T-helper 2 cell treated with Interferon-gamma antibody and Interleukin-4, amounts not matched to agents 5 μg/mL and 100 μg/mL, for 36 hours (primary cell): ENCODE measurements around the gene METTL13.

Experiments used
- DNase-seq: peaks from one replicate; pipeline ENCODE4 v3.0.0; 2021; ENCODE audit warnings: low spot score
- H3K27ac Mint-ChIP-seq: one replicate; pipeline ENCODE4 v1.8.0; 2021; ENCODE audit warnings: mild to moderate bottlenecking, mixed read lengths
- H3K27me3 Mint-ChIP-seq: one replicate; pipeline ENCODE4 v1.8.0; 2021; ENCODE audit warnings: low read depth, mixed read lengths
- H3K36me3 Mint-ChIP-seq: one replicate; pipeline ENCODE4 v1.8.0; 2021; ENCODE audit warnings: low read depth, mixed read lengths
- H3K4me1 Mint-ChIP-seq: one replicate; pipeline ENCODE4 v1.8.0; 2021; ENCODE audit warnings: low read depth, mixed read lengths
- H3K4me3 Mint-ChIP-seq: one replicate; pipeline ENCODE4 v1.8.0; 2022; ENCODE audit warnings: mild to moderate bottlenecking, moderate library complexity, mixed read lengths
- H3K9me3 Mint-ChIP-seq: one replicate; pipeline ENCODE4 v1.8.0; 2021; ENCODE audit warnings: mixed read lengths

METTL13 gene

DNA sequence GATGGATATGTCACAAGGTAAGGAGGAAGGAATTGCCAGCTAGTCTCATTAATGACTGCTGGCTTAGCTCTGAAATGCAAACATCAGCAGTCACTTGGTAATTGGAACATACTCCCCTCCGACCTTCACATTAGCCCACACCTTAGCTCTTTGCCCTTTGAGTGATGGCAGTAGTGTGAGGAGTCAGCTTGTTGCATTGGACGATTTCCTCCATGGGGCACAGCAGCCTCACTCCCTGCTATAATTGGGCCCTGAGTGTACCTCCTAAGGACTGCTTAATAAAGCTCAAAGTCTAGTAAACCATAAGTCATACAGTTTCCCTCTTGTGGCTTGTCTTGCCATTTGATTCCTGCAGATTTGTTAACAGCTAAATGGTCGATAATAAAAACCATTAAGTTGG lies 19.4 kb downstream of the METTL13 start:
- DNase-seq: no peak
- H3K4me1 Mint-ChIP-seq: peaks cover 6% of the 10 kb centered on the region
- H3K4me3 Mint-ChIP-seq: no peak overlapping the region
- no peaks in the 10 kb centered on the region for H3K27me3 Mint-ChIP-seq
- H3K9me3 Mint-ChIP-seq: no peaks in the 10 kb centered on the region
- peaks cover 27% of the 10 kb centered on the region for H3K36me3 Mint-ChIP-seq
- peak overlapping the region; percentile 23 for H3K27ac Mint-ChIP-seq

DNA sequence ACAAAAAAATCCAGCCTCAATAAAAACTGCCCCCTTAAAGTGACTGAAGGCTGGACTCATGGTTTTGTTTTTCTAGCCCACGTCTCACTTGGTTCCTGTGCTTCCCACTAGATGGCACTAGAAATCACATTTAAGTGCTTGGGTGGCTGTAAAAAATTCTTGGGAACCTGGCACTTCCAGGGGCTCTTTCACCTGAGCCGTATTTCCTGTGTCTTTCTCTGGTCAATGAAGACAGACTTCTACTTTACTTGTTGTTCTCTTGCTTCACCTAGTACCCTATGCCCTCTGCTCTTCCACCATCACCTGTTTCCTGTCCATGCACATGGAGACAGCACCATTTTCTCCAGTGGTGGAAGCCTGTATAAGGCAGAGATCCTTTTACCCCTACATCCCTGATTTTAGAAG lies 20.0 kb downstream of the METTL13 start:
- peaks cover 6% of the 10 kb centered on the region for H3K4me1 Mint-ChIP-seq
- peaks cover 21% of the 10 kb centered on the region for H3K36me3 Mint-ChIP-seq
- no peak for DNase-seq

DNA sequence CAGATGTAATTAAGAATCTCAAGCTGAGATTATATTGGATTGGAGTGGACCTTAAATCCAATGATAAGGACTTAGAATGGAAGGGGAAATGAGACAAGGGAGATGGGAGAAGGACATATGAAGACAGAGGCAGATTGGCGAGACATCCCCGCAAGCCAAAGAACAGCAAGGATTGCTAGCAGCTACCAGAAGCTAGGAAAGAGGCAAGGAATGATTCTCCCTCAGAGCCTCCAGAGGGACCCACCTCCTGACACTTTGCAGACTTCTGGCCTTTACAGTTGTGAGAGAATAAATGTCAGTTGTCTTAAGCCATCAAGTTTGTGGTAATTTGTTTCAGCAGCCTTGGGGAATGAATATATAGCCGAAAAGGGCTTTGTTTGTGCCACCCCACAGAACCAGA lies 20.7 kb downstream of the METTL13 start:
- Mint-ChIP-seq H3K4me3 (no peak overlapping the region), H3K27ac (no peak overlapping the region), H3K9me3 (no peaks in the 10 kb centered on the region), H3K4me1 (peaks cover 8% of the 10 kb centered on the region), H3K27me3 (no peaks in the 10 kb centered on the region), H3K36me3 (peaks cover 13% of the 10 kb centered on the region)
- DNase-seq: no peak

More for the DNA sequence above, 20.0 kb downstream of the METTL13 start:
- no peaks in the 10 kb centered on the region for H3K27me3 Mint-ChIP-seq
- no peak overlapping the region for H3K4me3 Mint-ChIP-seq
- H3K9me3 Mint-ChIP-seq: no peaks in the 10 kb centered on the region
- no peak overlapping the region for H3K27ac Mint-ChIP-seq

DNA sequence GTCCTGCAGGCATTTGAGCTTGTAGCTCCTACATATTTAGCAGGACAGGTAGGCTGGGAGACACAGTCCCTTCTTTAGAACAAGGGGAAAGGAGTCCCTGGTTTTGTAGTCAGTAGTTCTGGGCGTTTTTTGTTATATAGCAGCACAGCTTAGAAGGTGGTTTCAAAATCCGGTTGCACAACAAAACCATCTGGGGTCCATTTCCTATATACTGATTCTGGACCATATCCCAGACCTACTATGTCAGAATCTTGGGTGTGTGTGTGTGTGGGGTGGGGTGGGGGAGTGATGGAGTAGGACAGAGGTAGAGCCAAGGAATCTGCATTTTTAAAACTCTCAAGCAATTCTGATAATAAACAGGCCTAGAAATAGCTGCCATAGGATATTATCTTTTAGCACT lies 21.6 kb downstream of the METTL13 start:
- peaks cover 8% of the 10 kb centered on the region for H3K4me1 Mint-ChIP-seq

DNA sequence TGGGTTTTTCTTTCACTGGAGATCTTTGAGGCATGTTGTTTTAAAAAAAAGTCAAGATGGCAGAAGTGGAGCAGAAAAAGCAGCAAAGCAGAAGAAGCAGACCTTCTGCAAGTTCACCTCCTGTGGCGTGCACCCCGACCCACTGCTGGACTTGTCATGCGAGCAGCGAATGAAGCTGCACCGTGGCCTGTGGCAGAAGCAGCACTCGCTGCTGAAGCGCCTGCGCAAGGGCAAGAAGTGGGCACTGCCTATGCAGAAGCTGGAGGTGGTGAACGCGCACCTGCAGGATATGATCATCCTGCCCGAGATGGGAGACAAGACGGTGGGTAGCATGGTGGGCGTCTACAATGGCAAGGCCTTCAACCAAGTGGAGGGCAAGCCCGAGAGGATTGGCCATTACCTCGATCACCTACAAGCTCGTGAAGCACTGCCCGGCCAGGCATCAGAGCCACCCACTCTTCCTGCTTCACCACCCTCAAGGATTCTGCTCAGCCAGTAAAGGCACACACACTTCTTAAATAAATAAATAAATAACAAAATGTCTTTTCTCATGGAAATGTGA lies 22.1 kb downstream of the METTL13 start:
- no peak overlapping the region for H3K4me3 Mint-ChIP-seq
- peaks cover 8% of the 10 kb centered on the region for H3K4me1 Mint-ChIP-seq
- H3K9me3 Mint-ChIP-seq: no peaks in the 10 kb centered on the region
- no peak for DNase-seq
- H3K36me3 Mint-ChIP-seq: peaks cover 4% of the 10 kb centered on the region
- no peaks in the 10 kb centered on the region for H3K27me3 Mint-ChIP-seq
- no peak overlapping the region for H3K27ac Mint-ChIP-seq

More for the DNA sequence above, 21.6 kb downstream of the METTL13 start:
- no peak for DNase-seq
- Mint-ChIP-seq H3K27me3 (no peaks in the 10 kb centered on the region), H3K4me3 (no peak overlapping the region), H3K27ac (no peak overlapping the region), H3K36me3 (peaks cover 6% of the 10 kb centered on the region), H3K9me3 (no peaks in the 10 kb centered on the region)

DNA sequence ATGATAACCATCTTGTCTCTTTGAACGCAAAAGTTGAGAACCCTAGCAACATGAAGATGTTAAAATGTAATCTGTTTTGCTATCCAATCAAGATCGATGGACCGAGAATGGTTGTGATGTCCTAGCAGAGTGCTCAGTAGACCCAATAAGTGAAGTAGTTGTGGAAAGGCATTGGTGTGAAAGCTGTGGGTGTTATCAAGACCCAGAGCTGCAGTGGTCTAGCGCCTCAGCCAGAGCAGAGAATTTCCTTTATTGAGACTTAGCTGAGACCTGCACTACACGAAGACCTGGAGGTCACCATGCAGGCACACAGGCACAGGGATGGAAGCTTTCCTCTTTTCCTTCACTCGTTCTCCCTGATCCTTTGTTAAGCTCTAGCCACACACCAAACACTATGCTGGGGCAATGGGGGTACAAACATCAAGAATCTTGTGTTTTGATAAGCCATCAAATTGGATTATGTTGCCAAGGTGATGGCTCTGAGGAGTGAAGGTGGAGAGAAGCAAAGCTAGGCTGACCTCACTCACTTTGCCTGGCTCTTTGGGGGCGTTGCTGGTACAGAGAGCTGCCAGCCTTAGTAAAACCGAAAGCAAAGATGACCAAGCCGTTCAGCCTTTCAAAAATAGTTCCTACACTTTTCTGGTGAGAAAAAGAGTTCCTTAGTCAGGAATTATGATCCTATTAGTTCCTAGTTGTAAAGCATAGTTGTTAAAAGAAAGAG lies 24.1 kb downstream of the METTL13 start:
- Mint-ChIP-seq H3K36me3 (peaks cover 2% of the 10 kb centered on the region), H3K9me3 (no peaks in the 10 kb centered on the region), H3K27ac (no peak overlapping the region), H3K4me1 (peaks cover 8% of the 10 kb centered on the region), H3K27me3 (no peaks in the 10 kb centered on the region), H3K4me3 (peak overlapping the region; percentile 32)
- DNase-seq: no peak

DNA sequence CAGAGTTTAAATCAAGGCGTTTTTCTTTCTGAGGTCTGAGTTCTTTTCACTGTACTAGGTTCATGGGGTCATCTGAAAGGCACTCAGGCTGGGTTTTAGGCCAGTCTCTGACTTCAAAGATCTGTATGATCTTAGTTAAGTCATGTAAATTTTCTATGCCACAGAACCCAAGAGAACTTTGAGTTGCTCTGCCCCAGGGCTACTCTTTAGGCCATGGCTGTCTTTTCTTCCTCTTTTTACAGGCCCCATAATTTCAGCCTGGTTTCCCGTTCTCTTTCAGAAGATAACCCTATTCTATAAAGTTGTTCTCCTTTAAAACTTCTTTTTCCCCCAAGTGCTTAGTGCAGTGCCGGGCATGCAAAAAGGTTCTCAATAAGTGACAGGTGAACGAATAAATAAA lies 26.1 kb downstream of the METTL13 start:
- no peak for DNase-seq
- H3K4me3 Mint-ChIP-seq: no peak overlapping the region
- H3K9me3 Mint-ChIP-seq: no peaks in the 10 kb centered on the region
- no peak overlapping the region for H3K27ac Mint-ChIP-seq
- H3K27me3 Mint-ChIP-seq: no peaks in the 10 kb centered on the region
- no peaks in the 10 kb centered on the region for H3K36me3 Mint-ChIP-seq
- H3K4me1 Mint-ChIP-seq: peaks cover 8% of the 10 kb centered on the region

DNA sequence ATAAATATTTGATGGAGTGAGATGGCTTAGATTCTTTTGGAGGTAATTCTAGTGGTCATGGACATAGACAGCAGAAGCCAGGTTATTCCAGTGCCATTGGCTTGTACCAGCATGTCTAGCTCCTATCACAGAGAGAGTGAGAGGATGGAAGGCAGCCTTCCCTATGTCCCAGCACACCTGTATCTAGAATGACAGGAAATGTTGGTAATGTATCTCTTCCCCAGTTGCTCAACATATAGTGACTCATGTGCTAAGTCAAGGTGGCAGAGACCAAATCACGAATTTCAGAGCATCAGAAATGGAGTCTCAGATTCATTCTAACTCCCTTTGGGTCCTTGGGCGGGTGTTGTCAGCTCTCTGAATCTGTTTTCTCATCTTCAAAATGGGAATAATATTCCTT lies 28.4 kb downstream of the METTL13 start:
- no peaks in the 10 kb centered on the region for H3K36me3 Mint-ChIP-seq
- H3K9me3 Mint-ChIP-seq: no peaks in the 10 kb centered on the region
- peaks cover 8% of the 10 kb centered on the region for H3K4me1 Mint-ChIP-seq
- H3K27ac Mint-ChIP-seq: no peak overlapping the region
- DNase-seq: no peak
- H3K27me3 Mint-ChIP-seq: no peaks in the 10 kb centered on the region
- H3K4me3 Mint-ChIP-seq: no peak overlapping the region

DNA sequence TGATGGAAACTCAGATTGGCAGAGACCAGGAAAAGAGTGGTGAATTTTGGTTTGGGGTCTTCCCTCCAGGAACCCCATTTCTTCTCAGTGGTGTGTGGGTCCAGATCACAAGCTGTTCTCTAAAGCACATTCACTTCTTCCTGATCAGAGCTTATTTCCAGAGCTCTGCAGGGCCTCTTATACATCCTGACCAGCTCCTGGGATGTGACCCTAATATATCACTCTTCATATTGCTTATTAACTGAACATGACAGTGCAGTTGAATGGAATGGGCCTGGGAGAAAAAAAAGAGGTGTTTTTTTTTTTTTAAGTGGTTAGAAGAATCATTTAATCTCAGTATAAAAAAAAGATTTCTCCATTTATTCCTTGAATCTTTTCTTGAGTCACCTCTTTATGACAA lies 30.2 kb downstream of the METTL13 start:
- H3K27ac Mint-ChIP-seq: no peak overlapping the region
- H3K4me1 Mint-ChIP-seq: peaks cover under 1% of the 10 kb centered on the region
- no peak overlapping the region for H3K4me3 Mint-ChIP-seq
- no peaks in the 10 kb centered on the region for H3K27me3 Mint-ChIP-seq
- no peaks in the 10 kb centered on the region for H3K9me3 Mint-ChIP-seq
- H3K36me3 Mint-ChIP-seq: no peaks in the 10 kb centered on the region
- no peak for DNase-seq

DNA sequence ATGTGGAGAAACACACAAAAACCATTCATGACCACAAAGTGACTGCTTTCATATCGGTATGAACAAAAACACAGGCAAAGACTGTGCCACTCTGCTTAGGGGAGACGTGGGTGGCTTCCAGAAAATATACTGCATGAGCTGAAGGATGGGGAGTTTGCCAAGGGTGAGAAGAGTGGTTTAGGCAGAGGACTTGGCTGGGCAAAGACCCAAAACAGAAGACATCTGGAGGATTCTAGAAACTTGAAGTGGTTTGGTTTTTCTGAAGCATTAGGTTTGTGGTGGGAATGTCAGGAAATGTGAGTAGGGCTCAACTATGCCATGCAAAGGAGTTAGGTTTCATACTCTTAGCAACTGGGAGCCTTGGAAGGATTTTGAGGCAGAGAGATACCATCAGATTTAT lies 33.2 kb downstream of the METTL13 start:
- H3K9me3 Mint-ChIP-seq: no peaks in the 10 kb centered on the region
- no peak overlapping the region for H3K27ac Mint-ChIP-seq
- DNase-seq: no peak

DNA sequence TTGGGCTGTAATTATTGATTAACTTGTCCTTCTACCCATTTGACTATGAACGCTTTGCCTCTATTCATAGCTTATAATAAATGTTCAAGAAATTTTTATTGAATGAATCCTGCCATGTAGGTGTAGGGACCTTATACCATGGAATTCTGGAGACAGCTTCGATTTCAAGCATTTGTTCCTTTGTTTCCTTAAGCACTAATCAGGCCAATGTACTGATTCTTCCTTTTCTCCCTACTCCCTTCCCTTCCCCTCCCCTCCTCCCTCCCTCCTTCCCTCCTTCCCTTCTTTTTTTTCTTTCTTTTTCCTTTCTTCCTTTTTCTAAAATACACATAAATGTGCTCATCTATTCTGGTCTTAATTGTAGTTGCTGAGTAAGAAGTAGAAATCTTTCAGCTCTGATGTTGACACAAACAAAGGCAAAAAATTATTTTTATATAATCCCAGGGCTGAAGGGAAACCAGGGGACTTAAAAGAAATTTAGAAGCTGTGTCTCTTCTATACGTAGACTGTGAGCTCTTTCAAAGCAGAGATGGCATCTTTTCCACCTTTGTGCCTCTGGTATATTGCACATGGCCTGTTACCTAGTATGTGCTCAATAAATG lies 34.9 kb downstream of the METTL13 start:
- H3K27me3 Mint-ChIP-seq: no peaks in the 10 kb centered on the region
- no peaks in the 10 kb centered on the region for H3K36me3 Mint-ChIP-seq
- H3K9me3 Mint-ChIP-seq: no peaks in the 10 kb centered on the region
- peaks cover 11% of the 10 kb centered on the region for H3K4me1 Mint-ChIP-seq
- H3K27ac Mint-ChIP-seq: no peak overlapping the region
- no peak for DNase-seq
- no peak overlapping the region for H3K4me3 Mint-ChIP-seq

More for the DNA sequence above, 33.2 kb downstream of the METTL13 start:
- H3K36me3 Mint-ChIP-seq: no peaks in the 10 kb centered on the region
- H3K4me1 Mint-ChIP-seq: peaks cover 11% of the 10 kb centered on the region
- no peaks in the 10 kb centered on the region for H3K27me3 Mint-ChIP-seq
- H3K4me3 Mint-ChIP-seq: no peak overlapping the region

DNA sequence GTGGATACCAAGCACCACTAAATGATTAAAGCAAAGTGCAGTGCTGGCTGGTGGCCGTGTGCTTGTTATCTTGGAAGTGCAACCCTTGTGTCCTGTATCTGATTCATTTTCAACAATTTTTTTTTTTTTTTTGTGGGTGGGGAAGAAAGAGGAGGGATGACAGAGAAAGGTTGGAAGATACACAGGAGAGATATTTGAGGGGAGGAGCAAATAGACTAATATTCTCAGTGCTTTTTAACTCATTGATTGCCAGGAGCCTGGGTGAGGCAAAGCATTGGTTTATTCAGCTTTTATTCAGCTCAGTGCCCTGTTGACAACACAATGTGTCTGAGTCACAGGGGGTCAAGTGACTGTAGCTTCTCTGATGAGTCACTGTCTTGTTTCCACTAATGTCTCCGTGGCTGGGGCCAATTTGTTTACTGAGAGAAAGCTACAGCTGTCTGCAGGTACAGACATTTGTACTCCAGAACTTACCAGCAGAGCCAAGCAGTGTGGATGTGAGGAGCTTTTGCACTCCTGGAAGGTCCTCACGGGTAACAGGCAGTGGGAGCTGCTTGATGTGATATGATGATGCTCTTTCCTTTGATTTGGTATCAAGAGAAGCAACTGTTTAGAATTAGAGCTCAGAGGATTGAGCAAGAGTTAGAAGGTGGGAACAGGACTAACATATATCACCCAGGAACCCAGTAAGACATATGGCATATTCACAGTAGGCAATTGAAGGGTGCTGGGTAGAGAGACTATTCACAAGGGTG lies 36.2 kb downstream of the METTL13 start:
- Mint-ChIP-seq H3K36me3 (no peaks in the 10 kb centered on the region), H3K27ac (no peak overlapping the region), H3K4me3 (peak overlapping the region; percentile 24), H3K9me3 (no peaks in the 10 kb centered on the region), H3K27me3 (no peaks in the 10 kb centered on the region), H3K4me1 (peaks cover 11% of the 10 kb centered on the region)
- DNase-seq: peak; percentile 67

DNA sequence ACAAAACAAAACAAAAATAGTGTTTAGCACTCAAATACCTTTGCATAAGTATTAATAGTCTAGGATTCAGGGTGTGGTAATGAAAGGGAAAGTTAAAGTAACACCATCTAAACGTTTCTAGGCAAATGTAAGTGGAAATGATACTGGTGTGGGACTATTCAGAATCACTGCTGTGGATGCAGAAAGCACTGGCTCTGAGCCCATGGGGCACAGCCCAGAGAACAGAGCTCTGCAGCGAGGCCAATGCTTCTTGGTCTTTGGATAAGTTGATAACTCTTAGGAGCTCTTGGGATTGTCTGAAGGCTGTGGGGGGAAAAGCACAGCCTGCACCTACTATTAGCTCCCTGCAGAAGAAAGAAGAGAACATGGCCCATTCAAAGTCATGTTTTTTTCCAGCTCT lies 38.5 kb downstream of the METTL13 start:
- Mint-ChIP-seq H3K4me1 (peaks cover 11% of the 10 kb centered on the region), H3K9me3 (peaks cover 2% of the 10 kb centered on the region), H3K27me3 (no peaks in the 10 kb centered on the region), H3K36me3 (no peaks in the 10 kb centered on the region), H3K4me3 (no peak overlapping the region), H3K27ac (no peak overlapping the region)
- DNase-seq: no peak

DNA sequence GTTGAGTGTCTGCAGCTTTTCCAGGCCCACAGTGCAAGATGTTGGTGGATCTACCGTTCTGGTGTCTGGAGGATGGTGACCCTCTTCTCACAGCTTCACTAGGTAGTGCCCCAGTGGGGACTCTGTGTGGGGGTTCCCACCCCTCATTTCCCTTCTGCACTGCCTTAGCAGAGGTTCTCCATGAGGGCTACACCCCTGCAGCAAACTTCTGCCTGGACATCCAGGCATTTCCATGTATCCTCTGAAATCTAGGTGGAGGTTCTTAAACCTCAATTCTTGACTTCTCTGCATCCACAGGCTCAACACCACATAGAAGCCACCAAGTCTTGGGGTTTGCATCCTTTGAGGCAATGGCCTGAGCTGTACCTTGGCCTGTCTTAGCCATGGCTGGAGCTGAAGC lies 45.5 kb downstream of the METTL13 start:
- H3K36me3 Mint-ChIP-seq: peaks cover 5% of the 10 kb centered on the region
- no peak for DNase-seq
- no peak overlapping the region for H3K4me3 Mint-ChIP-seq
- peaks cover 26% of the 10 kb centered on the region for H3K9me3 Mint-ChIP-seq
- H3K4me1 Mint-ChIP-seq: no peaks in the 10 kb centered on the region
- H3K27me3 Mint-ChIP-seq: no peaks in the 10 kb centered on the region
- no peak overlapping the region for H3K27ac Mint-ChIP-seq
